Measurements from ENCODE around the gene YPEL3. TPM values are rescaled to one million over a fixed set of nuclear protein-coding genes. Genes with fewer than 3 reads are reported as not detected.

Gene YPEL3
- total RNA-seq, 4 donors from 2014 or later = 97.2 to 197 (median 154) TPM

DNA sequence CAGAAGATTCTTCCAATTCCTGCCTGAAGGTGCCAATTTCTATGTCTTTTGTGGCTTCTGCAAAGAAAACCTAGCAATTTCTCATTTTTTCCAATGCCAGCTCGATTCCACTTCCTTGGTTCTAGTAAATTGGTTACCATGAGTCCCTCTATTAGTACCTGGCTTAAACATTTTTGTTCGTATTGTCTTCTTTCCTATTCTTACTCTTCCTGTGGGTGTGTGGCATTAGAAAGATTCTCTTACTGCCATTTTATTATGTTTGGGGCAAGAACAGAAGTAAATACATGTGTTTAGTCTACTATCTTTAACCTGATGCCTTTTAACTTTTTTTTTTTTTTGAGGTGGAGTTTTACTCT lies 47.3 kb upstream of the YPEL3 start:
- no peaks in the 10 kb centered on the region for H3K36me3 ChIP-seq
- in situ Hi-C loops (cut with MboI; ENCODE audit: low sequenced_read_pairs in 4 of 4) (no loop called here), intact Hi-C loops (cut with DNase I; ENCODE audit: low total_unique reads) (no loop called here)
- no peaks in the 10 kb centered on the region for H3K4me1 ChIP-seq
- no peak for TF ChIP-seq POLR2A (IDR thresholded peaks at IDR 0.05)
- TF ChIP-seq, protein P1, sequence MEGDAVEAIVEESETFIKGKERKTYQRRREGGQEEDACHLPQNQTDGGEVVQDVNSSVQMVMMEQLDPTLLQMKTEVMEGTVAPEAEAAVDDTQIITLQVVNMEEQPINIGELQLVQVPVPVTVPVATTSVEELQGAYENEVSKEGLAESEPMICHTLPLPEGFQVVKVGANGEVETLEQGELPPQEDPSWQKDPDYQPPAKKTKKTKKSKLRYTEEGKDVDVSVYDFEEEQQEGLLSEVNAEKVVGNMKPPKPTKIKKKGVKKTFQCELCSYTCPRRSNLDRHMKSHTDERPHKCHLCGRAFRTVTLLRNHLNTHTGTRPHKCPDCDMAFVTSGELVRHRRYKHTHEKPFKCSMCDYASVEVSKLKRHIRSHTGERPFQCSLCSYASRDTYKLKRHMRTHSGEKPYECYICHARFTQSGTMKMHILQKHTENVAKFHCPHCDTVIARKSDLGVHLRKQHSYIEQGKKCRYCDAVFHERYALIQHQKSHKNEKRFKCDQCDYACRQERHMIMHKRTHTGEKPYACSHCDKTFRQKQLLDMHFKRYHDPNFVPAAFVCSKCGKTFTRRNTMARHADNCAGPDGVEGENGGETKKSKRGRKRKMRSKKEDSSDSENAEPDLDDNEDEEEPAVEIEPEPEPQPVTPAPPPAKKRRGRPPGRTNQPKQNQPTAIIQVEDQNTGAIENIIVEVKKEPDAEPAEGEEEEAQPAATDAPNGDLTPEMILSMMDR (IDR thresholded peaks at IDR 0.05 in 4 of 5, conservative IDR thresholded peaks at IDR 0.05 in 1 of 5) = no peak
- H3K4me3 ChIP-seq = no peak overlapping the region
- ATAC-seq (no peak), DNase-seq (no peak)
- no peaks in the 10 kb centered on the region for H3K27me3 ChIP-seq
- H3K27ac ChIP-seq = no peak overlapping the region
- no peaks in the 10 kb centered on the region for H3K9me3 ChIP-seq

DNA sequence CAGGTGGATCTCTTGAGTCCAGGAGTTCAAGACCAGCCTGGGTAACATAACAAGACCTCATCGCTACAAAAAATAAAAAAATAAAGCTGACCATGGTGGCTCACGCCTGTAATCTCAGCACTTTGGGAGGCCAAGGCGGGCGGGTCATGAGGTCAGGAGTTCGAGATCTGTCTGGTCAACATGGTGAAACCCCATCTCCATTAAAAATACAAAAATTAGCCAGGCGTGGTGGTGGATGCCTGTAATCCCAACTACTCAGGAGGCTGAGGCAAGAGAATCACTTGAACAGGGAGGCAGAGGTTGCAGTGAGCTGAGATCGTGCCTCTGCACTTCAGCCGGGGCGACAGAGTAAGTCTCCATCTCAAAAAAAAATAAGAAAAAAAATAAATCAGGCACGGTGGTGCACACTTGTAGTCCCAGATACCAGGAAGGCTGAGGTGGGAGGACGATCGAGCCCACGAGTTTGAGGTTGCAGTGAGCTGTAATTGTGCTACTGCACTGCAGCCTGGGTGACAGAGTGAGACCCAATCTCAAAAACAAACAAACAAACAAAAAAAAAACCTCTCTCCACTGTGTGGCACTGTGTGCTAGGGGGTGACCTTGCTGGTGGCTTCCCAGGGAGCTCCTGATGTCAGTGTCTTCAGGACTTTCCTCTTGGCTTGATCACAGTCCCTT lies 46.8 kb upstream of the YPEL3 start:
- no peak overlapping the region for H3K27ac ChIP-seq
- H3K4me3 ChIP-seq = no peak overlapping the region
- H3K36me3 ChIP-seq = no peaks in the 10 kb centered on the region
- intact Hi-C loops (cut with DNase I; ENCODE audit: low total_unique reads) (no loop called here), in situ Hi-C loops (cut with MboI; ENCODE audit: low sequenced_read_pairs in 4 of 4) (no loop called here)
- H3K9me3 ChIP-seq = no peaks in the 10 kb centered on the region
- TF ChIP-seq POLR2A (IDR thresholded peaks at IDR 0.05) = no peak
- TF ChIP-seq, protein P1 (IDR thresholded peaks at IDR 0.05 in 4 of 5, conservative IDR thresholded peaks at IDR 0.05 in 1 of 5) = no peak
- ATAC-seq (no peak), DNase-seq (no peak)
- no peaks in the 10 kb centered on the region for H3K4me1 ChIP-seq
- H3K27me3 ChIP-seq = no peaks in the 10 kb centered on the region

DNA sequence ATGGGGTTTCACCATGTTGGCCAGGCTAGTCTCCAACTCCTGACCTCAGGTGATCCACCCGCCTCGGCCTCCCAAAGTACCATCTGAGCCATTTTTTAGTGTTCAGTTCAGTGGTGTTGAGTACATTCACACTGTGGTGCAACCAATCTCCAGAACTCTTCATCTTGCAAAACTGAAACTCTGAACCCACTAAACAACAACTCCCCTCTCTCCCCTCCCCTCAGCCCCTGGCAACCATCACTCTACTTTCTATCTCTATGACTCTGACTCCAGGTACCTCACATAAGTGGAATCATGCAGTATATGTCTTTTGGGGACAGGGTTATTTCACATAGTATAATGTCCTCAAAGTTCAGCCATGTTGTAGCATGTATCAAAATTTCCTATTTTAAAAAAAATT lies 45.7 kb upstream of the YPEL3 start:
- no peaks in the 10 kb centered on the region for H3K27me3 ChIP-seq
- H3K9me3 ChIP-seq = no peaks in the 10 kb centered on the region
- no peaks in the 10 kb centered on the region for H3K4me1 ChIP-seq
- no peaks in the 10 kb centered on the region for H3K36me3 ChIP-seq
- H3K27ac ChIP-seq = no peak overlapping the region
- in situ Hi-C loops (cut with MboI; ENCODE audit: low sequenced_read_pairs in 4 of 4) (no loop called here), intact Hi-C loops (cut with DNase I; ENCODE audit: low total_unique reads) (no loop called here)
- TF ChIP-seq POLR2A (IDR thresholded peaks at IDR 0.05) = no peak
- TF ChIP-seq, protein P1 (IDR thresholded peaks at IDR 0.05 in 4 of 5, conservative IDR thresholded peaks at IDR 0.05 in 1 of 5) = no peak
- H3K4me3 ChIP-seq = no peak overlapping the region
- DNase-seq (no peak), ATAC-seq (no peak)

DNA sequence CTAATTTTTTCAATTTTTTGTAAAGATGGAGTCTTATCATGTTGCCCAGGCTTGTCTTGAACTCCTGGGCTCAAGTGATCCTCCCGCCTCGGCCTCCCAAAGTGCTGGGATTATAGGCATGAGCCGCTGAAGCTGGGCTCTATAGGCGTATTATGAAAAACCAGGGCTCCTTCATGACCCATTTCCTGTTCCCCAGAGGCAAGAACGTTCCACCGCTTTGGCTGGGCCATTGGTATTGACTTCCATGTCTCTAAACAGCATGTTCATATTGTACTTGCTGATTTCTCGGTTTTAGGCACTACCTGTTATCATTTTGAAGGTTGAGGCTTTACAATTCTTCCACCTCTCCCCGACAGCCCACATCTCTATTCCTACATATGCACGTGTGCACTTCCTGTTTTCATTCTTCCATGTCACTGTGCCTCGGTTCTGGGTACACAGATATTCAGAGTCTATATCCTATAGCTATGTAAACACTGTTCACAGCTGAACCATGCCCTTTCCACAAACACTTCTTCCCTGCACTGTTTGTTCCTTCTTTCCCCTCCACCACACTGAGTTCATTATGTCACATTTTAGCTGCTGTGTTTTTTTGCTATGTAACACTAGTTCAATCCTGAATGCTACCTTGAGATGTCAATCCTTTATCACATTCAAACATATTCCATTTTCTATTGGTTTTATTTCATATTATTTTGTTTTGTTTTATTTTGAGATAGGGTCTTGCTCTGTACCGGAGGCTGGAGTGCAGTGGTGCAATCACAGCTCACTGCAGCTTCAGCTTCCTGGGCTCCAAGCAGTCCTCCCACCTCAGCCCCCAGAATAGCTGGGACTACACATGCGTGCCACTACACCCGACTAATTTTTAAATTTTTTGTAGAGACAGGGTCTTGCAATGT lies 43.8 kb upstream of the YPEL3 start:
- H3K9me3 ChIP-seq = no peaks in the 10 kb centered on the region
- no peaks in the 10 kb centered on the region for H3K36me3 ChIP-seq
- no peak for TF ChIP-seq POLR2A (IDR thresholded peaks at IDR 0.05)
- TF ChIP-seq, protein P1 (IDR thresholded peaks at IDR 0.05 in 4 of 5, conservative IDR thresholded peaks at IDR 0.05 in 1 of 5) = no peak
- H3K4me1 ChIP-seq = no peaks in the 10 kb centered on the region
- in situ Hi-C loops (cut with MboI; ENCODE audit: low sequenced_read_pairs in 4 of 4) (no loop called here), intact Hi-C loops (cut with DNase I; ENCODE audit: low total_unique reads) (no loop called here)
- DNase-seq (no peak), ATAC-seq (no peak)
- no peak overlapping the region for H3K4me3 ChIP-seq
- no peak overlapping the region for H3K27ac ChIP-seq
- no peaks in the 10 kb centered on the region for H3K27me3 ChIP-seq
